B cell (primary cell): Measurements from ENCODE around the gene EXOC4. TPM values are rescaled to one million over a fixed set of nuclear protein-coding genes. Genes with fewer than 3 reads are reported as not detected.

ENCODE experiments used
- ATAC-seq: fragments of 200-7000 bp; cut with Tn5 transposase; one replicate; pipeline ENCODE4 v1.10.0; 2021; ENCODE audit warnings: low read depth, mild to moderate bottlenecking, moderate number of reproducible peaks, moderate library complexity
- CTCF ChIA-PET: fragments of 350-600 bp; sonication (Branson Sonifier 250); formaldehyde crosslinking; loops from one replicate; lab custom pipeline; 2021; ENCODE audit warnings: antibody characterized with exemption, inconsistent platforms; lab: Charles Lee
- POLR2A ChIA-PET: fragments of 350-600 bp; sonication (Branson Sonifier 250); formaldehyde crosslinking; loops from one replicate; lab custom pipeline; 2021; ENCODE audit warnings: antibody characterized with exemption; lab: Charles Lee
- DNase-seq: peaks from one replicate; pipeline ENCODE4 v3.0.0; 2013
- H2AFZ ChIP-seq: 2 replicates; pipeline ENCODE4 v1.6.1; 2012; ENCODE audit warnings: mild to moderate bottlenecking, low read depth, low read length; ENCODE audit not compliant: insufficient read depth, poor library complexity, severe bottlenecking
- H3K27ac ChIP-seq, 2 donors: 1 replicate in 1 of 2; 2 replicates in 1 of 2; pipeline ENCODE4 v1.5.1; 2012 to 2013; ENCODE audit warnings: low read length in 2 of 2, mild to moderate bottlenecking in 2 of 2, moderate library complexity in 1 of 2
- H3K27me3 ChIP-seq, 4 experiments: fragments of 200-600 bp in 1 of 4; sonication (generic) in 1 of 4; replicated peaks in 1 of 4; 1 replicate in 2 of 4; 2 replicates in 2 of 4; pipeline versions ENCODE4 v1.6.1 to v1.7.0; 2013 to 2016; ENCODE audit warnings: low read length in 3 of 4, mild to moderate bottlenecking in 2 of 4, mixed read lengths in 1 of 4, moderate library complexity in 1 of 4; ENCODE audit not compliant: insufficient read depth in 4 of 4, control insufficient read depth in 3 of 4; ENCODE audit errors: control extremely low read depth in 1 of 4
- H3K36me3 ChIP-seq, 2 experiments: replicated peaks in 1 of 2; 1 replicate in 1 of 2; 2 replicates in 1 of 2; pipeline versions ENCODE4 v1.6.1 to v1.7.1; 2013; ENCODE audit warnings: low read length in 1 of 2; ENCODE audit not compliant: insufficient read depth in 2 of 2, control insufficient read depth in 1 of 2; ENCODE audit errors: control extremely low read depth in 1 of 2, extremely low read depth in 1 of 2
- H3K4me1 ChIP-seq, 2 donors: fragments of 200-600 bp in 1 of 2; sonication (generic) in 1 of 2; 1 replicate in 1 of 2; 2 replicates in 1 of 2; pipeline versions ENCODE4 v1.5.1 to v1.6.1; 2013 to 2017; ENCODE audit warnings: low read length in 2 of 2; ENCODE audit not compliant: control insufficient read depth in 2 of 2, insufficient read depth in 2 of 2
- H3K4me2 ChIP-seq: replicated peaks from 2 replicates; pipeline ENCODE3; 2012; ENCODE audit warnings: mild to moderate bottlenecking, low read depth, low read length; ENCODE audit not compliant: poor library complexity, severe bottlenecking
- H3K4me3 ChIP-seq, 5 experiments: fragments of 200-600 bp in 1 of 5; sonication (generic) in 1 of 5; 1 replicate in 3 of 5; 2 replicates in 2 of 5; pipeline versions ENCODE4 v1.5.1 to v1.7.0; 2011 to 2016; ENCODE audit warnings: low read length in 4 of 5, mild to moderate bottlenecking in 4 of 5, low read depth in 2 of 5, control low read depth in 1 of 5, moderate library complexity in 1 of 5; ENCODE audit not compliant: insufficient read depth in 1 of 5; ENCODE audit errors: control extremely low read depth in 1 of 5, extremely low read depth in 1 of 5
- H3K79me2 ChIP-seq: fragments of 200-600 bp; sonication (generic); one replicate; pipeline ENCODE4 v1.6.0; 2016; ENCODE audit warnings: low read length; ENCODE audit not compliant: control insufficient read depth, insufficient read depth
- H3K9ac ChIP-seq: fragments of 200-600 bp; sonication (generic); 2 replicates; pipeline ENCODE4 v1.6.1; 2017; ENCODE audit warnings: mild to moderate bottlenecking, low read length, moderate library complexity
- H3K9me3 ChIP-seq, 3 donors: one replicate each; pipeline versions ENCODE4 v1.6.1 to v1.7.1; 2013; ENCODE audit warnings: low read length in 2 of 3; ENCODE audit not compliant: control insufficient read depth in 2 of 3, insufficient read depth in 1 of 3; ENCODE audit errors: control extremely low read depth in 1 of 3
- H4K20me1 ChIP-seq: 2 replicates; pipeline ENCODE4 v1.6.0; 2012; ENCODE audit warnings: mild to moderate bottlenecking, low read length; ENCODE audit not compliant: insufficient read depth, control insufficient read depth, poor library complexity, severe bottlenecking
- H3K27ac Mint-ChIP-seq: one replicate; pipeline ENCODE4 v1.8.0; 2021; ENCODE audit warnings: mixed read lengths
- H3K27me3 Mint-ChIP-seq: one replicate; pipeline ENCODE4 v1.8.0; 2021; ENCODE audit warnings: mixed read lengths
- H3K4me1 Mint-ChIP-seq: one replicate; pipeline ENCODE4 v1.8.0; 2021; ENCODE audit warnings: mixed read lengths
- H3K4me3 Mint-ChIP-seq: one replicate; pipeline ENCODE4 v1.8.0; 2021; ENCODE audit warnings: mixed read lengths
- H3K9me3 Mint-ChIP-seq: one replicate; pipeline ENCODE4 v1.8.0; 2022; ENCODE audit warnings: mixed read lengths; ENCODE audit not compliant: insufficient read depth
- EZH2 ChIP-seq: IDR thresholded peaks from 2 replicates; pipeline ENCODE4 v1.6.1; 2012; ENCODE audit warnings: borderline replicate concordance, low read depth, mild to moderate bottlenecking, moderate library complexity, low read length; ENCODE audit not compliant: insufficient read depth, poor library complexity, severe bottlenecking
- WGBS: methylation state at CpG from one replicate; pipeline ENCODE4 v1.1.5; 2013; ENCODE audit warnings: missing lambda C conversion rate; ENCODE audit not compliant: insufficient coverage; 5-methylcytosine and 5-hydroxymethylcytosine counted together
- intact Hi-C: fragments of 100-400 bp; cut with micrococcal nuclease; formaldehyde crosslinking; loops from one replicate; pipeline ENCODE4 v1.10.0; 2022
- polyA plus RNA-seq: library from polyadenylated mRNA; depleted of rRNA; stranded (reverse); fragments of >200 nt; gene quantifications from 2 replicates; pipeline ENCODE4 v1.2.3, GENCODE V29; 2012
- total RNA-seq, 2 donors: library from RNA; stranded (reverse); fragments of 120-200 nt in 1 of 2; gene quantifications; 1 replicate in 1 of 2; 2 replicates in 1 of 2; pipeline versions ENCODE4 v1.2.3 to v1.2.4, GENCODE V29; 2013 to 2022
- TF ChIP-seq, protein P1 (sequence below): fragments of 200-600 bp; IDR thresholded peaks from one replicate; pipeline ENCODE4 v1.8.0; 2022; ENCODE audit warnings: antibody characterized with exemption, mild to moderate bottlenecking

Gene EXOC4
- total and polyA plus RNA-seq, 2 donors (not counting 1 experiment from before 2014, with no cell fraction given) = 16.7 to 135 TPM

DNA sequence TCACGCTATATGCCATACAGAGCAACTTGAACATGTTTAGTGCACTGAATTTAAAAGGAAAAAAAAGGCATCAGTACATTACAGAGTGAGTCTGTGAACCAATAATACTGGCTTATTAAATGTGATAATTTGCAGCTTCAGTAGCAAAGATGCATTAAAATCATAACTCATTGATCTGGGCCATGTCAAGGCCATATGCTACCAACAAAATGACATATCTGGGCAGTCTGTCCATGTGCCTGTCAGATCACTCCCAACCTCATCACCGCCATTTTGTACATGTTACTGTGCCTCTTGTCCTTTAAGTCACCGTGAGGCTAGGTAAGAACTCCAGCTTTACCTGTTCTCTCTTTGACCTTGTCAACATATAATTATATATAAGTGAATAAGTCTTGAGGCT is 566.8 kb downstream of the EXOC4 start:
- DNase-seq (no peak), ATAC-seq (no peak)
- no peaks in the 10 kb centered on the region for H3K27me3 ChIP-seq
- no CpG with 5 or more reads among the region's 3 CpGs for WGBS
- no peaks in the 10 kb centered on the region for H3K4me1 Mint-ChIP-seq
- no peak overlapping the region for H2AFZ ChIP-seq
- H3K9me3 Mint-ChIP-seq = no peaks in the 10 kb centered on the region
- POLR2A ChIA-PET = no interaction called here
- H3K27me3 Mint-ChIP-seq = no peaks in the 10 kb centered on the region
- H3K4me3 ChIP-seq = no peak overlapping the region
- H3K9ac ChIP-seq = no peak overlapping the region
- H4K20me1 ChIP-seq = no peaks in the 10 kb centered on the region
- no peak for TF ChIP-seq EZH2
- TF ChIP-seq, protein P1, sequence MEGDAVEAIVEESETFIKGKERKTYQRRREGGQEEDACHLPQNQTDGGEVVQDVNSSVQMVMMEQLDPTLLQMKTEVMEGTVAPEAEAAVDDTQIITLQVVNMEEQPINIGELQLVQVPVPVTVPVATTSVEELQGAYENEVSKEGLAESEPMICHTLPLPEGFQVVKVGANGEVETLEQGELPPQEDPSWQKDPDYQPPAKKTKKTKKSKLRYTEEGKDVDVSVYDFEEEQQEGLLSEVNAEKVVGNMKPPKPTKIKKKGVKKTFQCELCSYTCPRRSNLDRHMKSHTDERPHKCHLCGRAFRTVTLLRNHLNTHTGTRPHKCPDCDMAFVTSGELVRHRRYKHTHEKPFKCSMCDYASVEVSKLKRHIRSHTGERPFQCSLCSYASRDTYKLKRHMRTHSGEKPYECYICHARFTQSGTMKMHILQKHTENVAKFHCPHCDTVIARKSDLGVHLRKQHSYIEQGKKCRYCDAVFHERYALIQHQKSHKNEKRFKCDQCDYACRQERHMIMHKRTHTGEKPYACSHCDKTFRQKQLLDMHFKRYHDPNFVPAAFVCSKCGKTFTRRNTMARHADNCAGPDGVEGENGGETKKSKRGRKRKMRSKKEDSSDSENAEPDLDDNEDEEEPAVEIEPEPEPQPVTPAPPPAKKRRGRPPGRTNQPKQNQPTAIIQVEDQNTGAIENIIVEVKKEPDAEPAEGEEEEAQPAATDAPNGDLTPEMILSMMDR = no peak
- H3K4me3 Mint-ChIP-seq = no peak overlapping the region
- H3K36me3 ChIP-seq = peaks cover 8 to 9% of the 10 kb centered on the region in 2 experiments
- H3K27ac Mint-ChIP-seq = no peak overlapping the region
- peaks cover 0 to 2% (median 0%) of the 10 kb centered on the region in 3 donors for H3K9me3 ChIP-seq
- CTCF ChIA-PET = no interaction called here
- intact Hi-C loops = no loop called here
- no peaks in the 10 kb centered on the region for H3K4me1 ChIP-seq
- H3K27ac ChIP-seq = no peak overlapping the region
- H3K4me2 ChIP-seq = no peak overlapping the region
- no peaks in the 10 kb centered on the region for H3K79me2 ChIP-seq

DNA sequence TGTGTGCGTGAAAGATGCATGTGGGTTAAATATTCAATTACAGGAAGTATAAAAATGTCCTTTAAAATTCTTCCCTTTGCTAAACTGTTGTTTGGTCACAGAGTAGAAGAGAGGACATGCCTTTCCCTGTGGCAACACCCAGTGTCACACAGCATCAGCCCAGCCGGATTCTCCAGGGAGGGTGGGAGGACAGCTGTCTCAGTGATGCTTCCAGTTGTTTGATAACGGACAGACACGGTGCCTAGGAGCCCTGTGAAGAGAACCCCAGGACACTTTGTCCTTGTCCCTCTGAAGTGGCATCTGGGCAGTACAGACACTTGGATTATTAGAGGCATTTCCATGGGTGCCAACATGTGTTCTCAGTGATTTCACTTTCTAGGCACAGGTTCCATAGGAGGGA is 567.7 kb downstream of the EXOC4 start:
- no peak for ATAC-seq
- WGBS = 100% methylated on average over 2 of the region's 4 CpGs

More for the DNA sequence above, 567.7 kb downstream of the EXOC4 start:
- H3K4me1 ChIP-seq = no peaks in the 10 kb centered on the region
- no peaks in the 10 kb centered on the region for H3K9me3 Mint-ChIP-seq
- H2AFZ ChIP-seq = no peak overlapping the region
- H3K9me3 ChIP-seq = peaks cover 0 to 2% (median 0%) of the 10 kb centered on the region in 3 donors
- H3K27ac ChIP-seq = no peak overlapping the region
- no peak overlapping the region for H3K4me3 Mint-ChIP-seq
- no peak overlapping the region for H3K4me2 ChIP-seq
- no peak for DNase-seq
- no peaks in the 10 kb centered on the region for H3K4me1 Mint-ChIP-seq
- intact Hi-C loops = no loop called here
- H3K27ac Mint-ChIP-seq = no peak overlapping the region
- H3K27me3 ChIP-seq = no peaks in the 10 kb centered on the region
- H3K79me2 ChIP-seq = no peaks in the 10 kb centered on the region
- no peaks in the 10 kb centered on the region for H4K20me1 ChIP-seq
- no peak overlapping the region for H3K4me3 ChIP-seq
- ChIA-PET CTCF (no interaction called here), POLR2A (no interaction called here)
- TF ChIP-seq EZH2 = no peak
- TF ChIP-seq, protein P1 = no peak
- H3K9ac ChIP-seq = no peak overlapping the region
- peaks cover 8 to 9% of the 10 kb centered on the region in 2 experiments for H3K36me3 ChIP-seq
- H3K27me3 Mint-ChIP-seq = no peaks in the 10 kb centered on the region
